ENCODE measurements around the gene GGTA1.
"Not testable (repeated sequence)": the region's sequence is repeated elsewhere in the genome, so short reads cannot be mapped to it uniquely, and the experiment has no call there.

The GGTA1 gene

DNA sequence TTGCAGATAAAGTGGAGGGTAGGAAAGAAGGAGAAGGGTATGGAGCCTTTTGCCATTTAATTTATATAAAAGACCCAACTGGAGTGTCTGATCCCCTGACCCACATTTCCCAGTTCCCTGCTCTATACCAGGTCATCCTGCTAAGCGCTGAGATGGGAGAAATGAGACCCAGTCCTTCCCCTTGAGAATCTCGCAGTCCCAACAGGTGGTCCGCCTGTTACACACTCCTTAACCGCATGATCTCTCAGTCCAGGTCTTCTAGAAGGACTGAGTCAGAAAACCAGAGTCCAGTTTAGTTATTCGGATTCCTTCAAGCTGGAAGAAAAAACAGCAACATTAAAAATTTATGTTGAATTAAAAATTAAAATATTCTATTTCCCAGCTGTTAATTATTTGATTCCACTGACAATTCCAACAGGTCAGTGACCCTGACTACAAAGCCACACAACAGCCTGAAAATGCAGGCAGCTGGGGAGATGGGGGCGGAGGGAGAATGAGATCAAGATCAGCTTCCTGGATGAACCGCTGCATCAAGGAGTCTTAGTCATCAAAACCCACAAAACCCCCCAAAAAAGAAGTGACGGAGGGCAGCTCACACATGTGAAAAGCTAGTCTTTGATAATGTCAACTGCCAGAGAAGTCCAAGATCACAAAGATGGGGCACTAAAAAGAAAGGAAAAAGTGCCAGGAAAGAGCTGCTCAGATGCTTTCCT is 44.0 kb downstream of the GGTA1 start:
- no peak for DNase-seq (ENCODE audit: low spot score)

DNA sequence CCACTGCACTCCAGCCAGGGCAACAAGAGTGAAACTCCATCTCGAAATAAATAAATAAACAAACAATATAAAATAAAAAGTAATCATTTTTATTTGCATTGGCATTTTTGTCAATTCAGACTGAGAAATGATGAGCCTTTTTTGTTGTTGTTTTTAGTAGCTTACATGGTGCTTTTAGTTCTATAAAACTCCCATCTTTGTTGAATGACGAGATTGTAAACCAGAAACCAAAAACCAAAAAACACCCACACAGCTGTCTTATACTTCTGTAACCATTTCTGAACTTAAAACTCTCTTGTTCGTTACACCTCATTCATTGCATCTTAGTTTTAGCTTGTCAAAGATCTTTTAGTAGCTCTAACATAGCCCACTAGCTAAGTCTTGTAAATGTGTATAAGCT is 44.7 kb downstream of the GGTA1 start:
- DNase-seq (ENCODE audit: low spot score): no peak

DNA sequence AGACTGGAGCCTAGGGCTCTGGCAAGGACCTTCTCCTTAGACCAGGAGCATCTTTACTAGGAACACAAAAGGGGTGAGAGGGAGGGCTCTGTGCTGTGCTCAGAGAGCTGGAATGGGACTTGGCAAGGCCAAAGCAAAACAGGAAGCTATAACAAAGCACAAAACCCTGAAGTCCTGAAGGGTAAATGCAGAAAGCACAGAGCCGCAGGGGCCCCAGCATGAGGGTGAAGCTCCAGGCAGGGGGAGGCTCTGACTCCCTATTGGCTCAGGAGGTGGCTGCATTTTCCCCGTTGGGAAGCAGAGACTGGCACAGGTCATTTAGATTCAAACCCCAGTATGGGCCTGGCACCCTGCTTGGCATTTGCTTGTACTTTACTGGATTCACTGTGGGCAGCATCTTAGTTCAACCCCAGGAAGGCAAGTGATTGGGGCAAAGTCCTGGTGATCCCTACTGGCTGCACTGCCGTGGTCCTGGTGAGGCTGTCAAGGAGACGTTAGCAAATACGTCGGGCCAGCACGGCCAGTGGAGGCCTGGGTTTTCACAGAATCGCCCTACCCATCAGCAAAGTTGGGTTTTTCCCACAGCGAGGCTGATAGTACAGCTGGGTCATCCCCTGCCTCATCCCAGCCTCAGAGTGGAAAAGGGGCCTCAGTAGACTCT is 46.3 kb downstream of the GGTA1 start:
- DNase-seq (ENCODE audit: low spot score): no peak

DNA sequence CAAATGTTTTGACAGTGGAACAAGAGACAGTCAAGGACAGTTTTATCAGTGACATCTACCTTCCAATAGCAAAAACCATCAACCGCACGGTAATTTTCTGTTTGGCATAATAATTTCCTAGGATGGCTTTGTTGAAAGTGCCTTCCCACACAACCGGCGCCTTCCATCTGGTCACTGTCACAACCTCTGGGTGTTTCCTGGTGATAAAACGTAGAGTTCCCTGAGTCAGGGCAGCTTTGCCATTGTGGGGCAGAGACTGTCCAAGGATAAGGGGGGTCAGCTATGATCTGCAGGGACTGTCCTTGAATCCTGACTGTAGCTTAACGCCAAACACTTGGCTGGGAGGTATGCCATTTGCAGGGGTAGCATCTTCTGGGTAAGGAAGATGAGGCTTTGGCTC is 47.6 kb downstream of the GGTA1 start:
- no peak for DNase-seq (ENCODE audit: low spot score)

DNA sequence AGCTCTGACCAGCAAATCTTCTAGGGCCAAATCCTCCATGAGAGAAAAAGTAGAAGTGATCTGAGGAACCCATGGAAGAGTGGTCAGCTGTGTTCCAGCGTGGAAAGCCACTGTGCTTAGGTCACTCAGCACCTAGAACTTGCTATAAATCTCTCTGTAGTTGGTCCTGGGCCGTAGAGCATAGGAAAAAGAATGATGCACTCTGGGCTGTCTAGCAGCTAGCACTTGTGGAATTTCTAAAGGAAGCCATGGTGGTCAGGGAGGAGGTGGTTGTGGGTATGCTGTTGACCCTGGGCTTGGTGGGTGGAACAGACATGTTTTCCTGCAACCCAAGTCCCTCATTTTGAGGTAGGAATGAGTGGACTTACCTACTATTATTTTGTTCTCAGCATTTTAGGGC is 48.1 kb downstream of the GGTA1 start:
- no peak for DNase-seq (ENCODE audit: low spot score)

DNA sequence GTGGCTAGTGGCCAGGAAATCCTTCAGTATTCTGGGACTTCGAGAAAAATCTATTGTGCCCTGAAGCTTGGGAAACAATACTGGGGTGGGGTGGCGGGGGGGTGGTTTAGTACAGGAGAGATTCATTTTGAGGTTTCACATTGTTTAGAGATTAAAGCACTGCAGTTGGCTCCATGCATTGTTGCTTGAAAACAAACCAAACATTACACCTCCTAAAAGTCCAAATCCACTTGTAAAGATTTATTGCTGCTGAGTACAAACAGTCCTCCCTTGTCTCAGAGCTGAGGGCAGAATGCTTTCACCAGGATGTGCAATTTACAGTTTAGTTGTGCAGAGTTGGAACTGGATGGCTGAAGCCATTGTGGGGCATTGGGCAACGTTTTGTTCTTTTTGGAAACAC is 49.4 kb downstream of the GGTA1 start:
- no peak for DNase-seq (ENCODE audit: low spot score)

DNA sequence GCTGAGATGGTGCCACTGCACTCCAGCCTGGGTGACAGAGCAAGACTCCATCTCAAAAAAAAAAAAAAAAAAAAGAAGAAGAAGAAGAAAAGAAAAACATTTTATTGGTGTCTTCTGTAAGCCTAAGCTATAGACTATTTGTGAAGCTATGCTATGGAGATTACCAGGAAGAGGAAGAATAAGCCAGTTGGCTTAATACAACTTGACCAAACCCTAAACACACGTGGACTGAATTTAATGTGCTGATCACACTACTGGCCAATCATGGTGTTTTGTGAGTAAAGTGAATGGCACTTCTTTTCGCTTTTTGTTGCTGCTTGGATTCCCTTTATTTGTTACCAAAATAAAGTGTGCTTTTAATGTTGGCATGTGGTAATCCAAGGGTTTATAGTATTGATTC is 49.9 kb downstream of the GGTA1 start:
- DNase-seq (ENCODE audit: low spot score): no peak

DNA sequence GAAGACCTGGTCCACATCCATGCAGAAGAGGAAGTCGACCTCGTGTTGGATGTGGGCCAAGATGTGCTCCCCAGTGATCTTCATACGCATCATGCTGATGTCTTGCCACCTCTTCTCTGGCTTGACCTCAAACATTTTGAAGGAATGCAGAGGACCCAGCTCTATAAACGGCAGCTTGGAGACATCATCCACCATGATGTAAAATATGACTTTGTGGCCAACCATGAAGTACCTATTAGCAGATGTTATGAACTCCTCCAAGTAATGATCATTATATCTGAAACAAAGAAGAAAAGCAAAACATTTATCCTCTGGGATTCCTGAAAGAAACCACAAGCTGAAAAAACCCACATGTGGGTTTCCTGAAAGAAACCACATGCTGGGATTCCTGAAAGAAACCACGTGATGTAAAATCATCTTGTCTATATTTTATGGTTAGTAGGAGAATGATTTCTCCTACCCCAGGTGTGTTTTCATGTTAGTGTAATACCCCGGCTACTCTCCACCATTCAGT is 52.3 kb downstream of the GGTA1 start:
- DNase-seq (ENCODE audit: low spot score): no peak

DNA sequence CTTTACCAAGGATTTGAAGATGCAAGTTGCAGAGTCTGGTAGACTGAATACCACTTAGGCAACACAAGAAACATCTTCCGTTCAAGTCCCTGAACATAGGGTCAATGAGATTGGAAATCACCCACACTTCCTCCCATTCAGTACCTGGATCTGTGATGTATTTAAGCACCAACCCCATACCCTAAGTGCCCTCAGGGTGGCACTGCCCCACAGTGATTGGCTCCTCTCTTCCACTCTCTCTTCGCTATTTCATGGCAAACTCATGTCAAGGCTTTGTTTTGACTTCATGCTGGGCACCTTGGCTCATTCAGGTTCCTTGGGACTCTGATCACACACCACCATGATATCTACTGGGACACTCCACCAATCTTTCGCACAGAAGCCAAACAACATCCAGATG is 53.7 kb downstream of the GGTA1 start:
- DNase-seq (ENCODE audit: low spot score): no peak

DNA sequence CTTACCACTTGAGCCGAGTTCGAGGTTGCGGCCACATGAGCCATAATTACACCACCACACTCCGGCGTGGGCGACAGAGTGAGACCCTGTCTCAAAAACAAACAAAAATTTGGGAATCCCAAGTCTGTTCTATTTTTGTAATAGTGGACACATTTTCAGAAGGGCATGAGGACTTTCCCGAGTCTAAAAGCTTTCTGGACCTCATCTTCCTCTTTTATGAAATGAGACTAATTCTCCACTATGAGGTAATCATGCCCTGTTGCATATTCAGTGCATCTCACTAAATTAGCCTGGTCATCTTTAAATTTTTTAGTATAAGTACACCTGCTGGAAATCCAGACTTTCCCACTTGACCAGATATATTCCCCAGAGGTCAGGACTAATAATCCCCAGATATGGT is 55.7 kb downstream of the GGTA1 start:
- DNase-seq (ENCODE audit: low spot score): no peak

DNA sequence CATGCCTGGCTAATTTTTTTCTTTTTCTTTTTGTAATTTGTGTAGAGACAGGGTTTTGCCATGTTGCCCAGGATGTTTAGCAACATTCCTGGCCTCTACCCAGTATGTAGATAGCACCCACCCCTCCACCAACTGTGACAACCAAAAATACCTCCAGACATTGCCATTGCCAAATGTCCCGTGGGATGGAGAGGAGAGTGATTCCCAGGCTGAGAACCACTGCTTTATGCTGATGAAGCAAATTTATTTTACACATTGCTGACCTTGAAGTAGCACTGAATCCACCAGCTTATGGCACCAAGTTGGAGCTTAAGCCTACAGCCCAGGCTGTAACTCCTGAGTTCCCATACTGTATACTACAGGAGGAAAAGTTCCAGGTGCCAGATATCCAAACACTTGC is 58.5 kb downstream of the GGTA1 start:
- no peak for DNase-seq (ENCODE audit: low spot score)

DNA sequence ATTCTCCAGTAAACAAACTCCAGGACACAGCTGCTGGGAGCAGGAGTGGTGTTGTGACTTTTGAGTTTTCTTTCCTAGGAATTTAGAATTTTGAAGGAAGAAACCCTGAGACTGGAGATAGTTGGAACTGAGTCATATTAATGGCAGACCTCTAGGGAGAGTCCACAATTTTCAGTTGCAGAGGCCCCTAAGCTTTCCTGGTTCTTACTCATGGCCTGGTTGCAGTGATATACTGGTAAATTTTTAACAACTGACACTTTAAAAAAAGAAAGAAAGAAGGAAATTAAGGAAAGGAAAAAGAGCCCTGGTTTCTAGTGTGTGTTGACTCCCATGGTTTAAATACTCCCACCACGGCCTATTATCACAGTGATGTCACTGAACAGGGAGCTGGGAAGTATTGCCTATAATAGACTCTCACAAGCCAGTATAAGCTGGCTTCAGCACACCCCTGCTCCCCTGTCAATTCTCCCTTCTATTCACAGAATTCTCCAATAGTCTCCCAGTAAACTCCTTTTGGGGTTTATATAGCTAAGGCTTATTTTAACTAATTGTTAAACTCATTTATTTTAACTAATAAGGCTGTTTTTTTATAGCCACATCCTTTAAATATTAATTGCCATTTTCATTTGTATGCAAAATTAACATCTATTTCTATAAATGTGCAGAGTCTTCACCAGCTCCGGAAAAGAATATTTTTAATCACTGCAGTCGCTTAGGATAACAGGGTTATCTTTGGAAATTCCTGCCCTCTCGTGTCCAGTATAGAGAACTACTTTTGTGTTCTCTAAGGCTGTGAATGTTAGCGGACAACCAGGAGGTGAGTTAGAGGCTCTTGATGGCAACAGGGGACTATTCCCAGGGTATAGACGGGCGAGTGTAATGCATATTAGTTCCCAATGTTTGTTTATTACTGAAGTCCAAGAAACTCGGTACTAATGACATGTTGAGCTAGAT is 59.7 kb downstream of the GGTA1 start:
- no peak for DNase-seq (ENCODE audit: low spot score)

DNA sequence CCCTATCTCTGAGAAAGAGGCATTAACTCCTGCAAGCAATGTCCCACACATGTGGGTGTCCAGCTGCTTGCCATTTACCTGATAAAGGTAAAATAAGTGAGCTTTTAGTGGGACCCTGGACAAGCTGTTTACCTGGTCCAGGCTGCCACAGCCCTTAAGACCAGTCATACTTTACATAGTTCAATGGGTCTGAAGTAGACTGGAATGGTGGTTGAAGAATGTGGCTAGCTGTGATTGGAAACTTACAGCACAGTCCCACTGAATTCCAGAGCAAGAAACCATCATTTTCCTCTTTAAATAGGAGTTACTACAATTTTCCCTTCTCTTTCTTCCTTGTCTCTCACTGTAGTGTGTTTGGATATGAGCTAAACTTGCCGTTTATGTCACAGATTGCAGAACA is 60.6 kb downstream of the GGTA1 start:
- DNase-seq (ENCODE audit: low spot score): no peak

DNA sequence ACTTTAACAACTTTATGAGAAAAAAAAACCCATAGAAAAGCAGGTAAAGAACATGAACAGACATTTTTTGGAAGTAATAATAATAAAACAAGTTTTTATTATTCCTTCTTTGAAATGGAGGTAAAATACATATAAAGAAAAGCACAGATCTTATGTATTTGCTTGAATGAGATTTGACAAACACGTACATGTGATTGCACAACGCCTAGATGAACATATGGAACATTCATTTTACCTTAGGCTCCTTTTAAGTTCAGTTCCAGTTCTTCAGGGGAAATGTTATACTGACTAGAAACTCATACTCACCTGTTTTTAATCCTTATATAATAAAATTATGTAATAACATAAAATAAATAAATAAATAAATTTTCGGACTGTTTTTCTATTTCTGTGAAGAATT is 61.8 kb downstream of the GGTA1 start:
- DNase-seq (ENCODE audit: low spot score): no peak

DNA sequence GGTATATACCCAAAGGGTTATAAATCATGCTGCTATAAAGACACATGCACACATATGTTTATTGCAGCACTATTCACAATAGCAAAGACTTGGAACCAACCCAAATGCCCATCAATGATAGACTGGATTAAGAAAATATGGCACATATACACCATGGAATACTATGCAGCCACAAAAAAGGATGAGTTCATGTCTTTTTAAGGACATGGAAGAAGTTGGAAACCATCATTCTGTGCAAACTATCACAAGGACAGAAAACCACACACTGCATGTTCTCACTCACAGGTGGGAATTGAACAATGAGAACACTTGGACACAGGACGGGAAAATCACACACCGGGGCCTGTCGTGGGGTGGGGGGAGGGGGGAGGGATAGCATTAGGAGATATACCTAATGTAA is 62.6 kb downstream of the GGTA1 start:
- DNase-seq (ENCODE audit: low spot score): not testable (repeated sequence)

DNA sequence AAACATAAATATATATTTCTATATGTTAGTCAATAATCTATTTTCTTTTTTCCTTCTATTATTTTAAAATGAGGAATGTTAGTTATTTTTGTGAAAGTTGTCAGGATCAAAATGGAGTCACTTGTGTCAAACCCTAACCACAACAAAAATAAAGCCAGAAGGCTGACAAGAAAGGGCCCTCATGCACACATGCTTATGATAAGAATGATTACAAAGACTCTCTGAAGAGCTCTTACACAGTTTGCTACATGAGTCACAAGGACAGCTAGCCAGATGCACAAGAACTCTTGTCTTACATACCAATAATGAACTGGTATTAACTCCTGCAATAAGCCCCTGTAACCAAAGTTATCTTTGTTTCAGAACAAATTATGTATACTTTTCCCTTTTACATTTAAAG is 64.7 kb downstream of the GGTA1 start:
- DNase-seq (ENCODE audit: low spot score): no peak

DNA sequence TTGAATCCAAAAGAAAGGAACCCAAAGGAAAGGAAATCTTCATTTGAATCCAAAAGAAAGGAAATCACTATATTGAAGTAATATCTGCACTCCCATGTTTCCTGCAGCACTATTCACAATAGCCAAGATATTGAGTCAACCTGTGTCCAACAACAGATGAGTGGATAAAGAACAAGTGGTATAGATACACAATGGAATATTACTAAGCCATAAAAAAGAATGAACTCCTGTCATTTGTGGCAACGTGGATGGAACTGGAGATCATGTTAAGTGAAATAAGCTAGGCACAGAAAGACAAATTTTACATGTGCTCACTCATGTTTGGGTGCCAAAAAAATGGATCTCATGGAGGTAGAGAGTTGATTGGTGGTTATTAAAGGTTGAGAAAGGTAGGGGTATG is 71.7 kb downstream of the GGTA1 start:
- DNase-seq (ENCODE audit: low spot score): no peak

DNA sequence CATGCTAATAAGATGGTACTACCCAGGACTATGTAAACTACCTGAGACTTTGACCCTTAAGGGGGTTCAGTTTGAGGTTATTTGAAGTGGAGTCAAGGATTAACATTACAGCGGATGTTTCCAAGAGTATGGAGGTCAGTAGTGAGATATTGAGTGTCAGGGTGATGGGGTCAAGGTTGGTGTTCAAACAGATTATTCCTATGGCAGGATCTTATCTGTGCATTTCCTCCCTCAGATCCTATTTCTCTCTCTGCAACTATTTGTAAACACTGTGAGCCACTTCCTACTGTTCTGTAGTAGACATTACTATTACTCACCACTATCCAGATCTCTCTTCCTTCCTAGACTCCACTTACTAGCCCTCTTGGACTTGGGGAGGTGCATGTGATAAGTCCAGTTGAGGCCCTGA is 75.6 kb downstream of the GGTA1 start:
- DNase-seq (ENCODE audit: low spot score): no peak

DNA sequence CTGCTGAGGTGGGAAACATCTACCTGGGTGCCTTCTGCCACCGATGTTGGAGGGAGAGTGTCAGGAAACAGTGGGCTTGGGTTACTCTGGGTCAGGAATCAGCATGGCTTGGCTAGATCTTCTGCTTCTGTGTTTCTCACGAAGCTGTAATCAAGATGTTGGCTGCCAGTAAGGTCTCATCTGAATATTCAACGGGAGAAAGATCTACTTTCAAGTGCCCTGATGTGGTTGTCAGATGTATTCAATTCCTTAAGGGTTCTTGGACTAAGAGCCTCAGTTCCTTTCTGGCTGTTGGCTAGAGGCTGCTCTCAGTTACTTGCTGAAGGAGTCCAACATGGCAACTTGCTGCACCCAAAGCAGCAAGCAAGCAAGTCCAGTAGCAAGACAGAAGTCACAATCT is 87.7 kb downstream of the GGTA1 start:
- no peak for DNase-seq (ENCODE audit: low spot score)

DNA sequence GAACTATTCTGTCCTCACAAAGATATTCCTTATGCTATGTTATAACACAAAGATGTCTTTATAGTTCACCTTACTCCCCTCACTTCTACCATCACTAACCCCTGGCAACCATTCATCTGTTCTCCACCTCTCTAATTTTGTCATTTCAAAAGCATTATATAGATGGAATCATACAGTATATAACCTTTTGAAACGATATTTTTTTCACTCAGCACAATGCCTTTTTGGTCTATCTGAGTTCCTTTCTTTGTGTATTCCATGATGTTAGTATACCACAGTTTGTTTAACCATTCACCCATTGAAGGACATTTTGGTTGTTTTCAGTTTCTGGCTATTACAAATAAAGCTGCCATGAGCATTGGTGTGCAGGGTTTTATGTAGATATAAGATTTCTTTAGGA is 93.7 kb downstream of the GGTA1 start:
- DNase-seq (ENCODE audit: low spot score): no peak

All from hematopoietic multipotent progenitor cell treated with erythropoietin and hydrocortisone succinate and interleukin-3 and kit ligand, for 17 days (in vitro differentiated cells).